Loucy (cell line): ENCODE data around the gene RFX1.

Source experiments
- CTCF ChIP-seq: fragments of 200-600 bp; sonication (generic); conservative IDR thresholded peaks from 2 replicates; pipeline ENCODE4 v1.5.1; 2014; ENCODE audit warnings: mild to moderate bottlenecking, antibody characterized with exemption, low read length
- EZH2phosphoT487 ChIP-seq: fragments of 200-600 bp; IDR thresholded peaks from 2 replicates; pipeline ENCODE4 v1.6.1; 2018; ENCODE audit warnings: antibody characterized with exemption, mild to moderate bottlenecking, moderate library complexity, borderline replicate concordance

DNA sequence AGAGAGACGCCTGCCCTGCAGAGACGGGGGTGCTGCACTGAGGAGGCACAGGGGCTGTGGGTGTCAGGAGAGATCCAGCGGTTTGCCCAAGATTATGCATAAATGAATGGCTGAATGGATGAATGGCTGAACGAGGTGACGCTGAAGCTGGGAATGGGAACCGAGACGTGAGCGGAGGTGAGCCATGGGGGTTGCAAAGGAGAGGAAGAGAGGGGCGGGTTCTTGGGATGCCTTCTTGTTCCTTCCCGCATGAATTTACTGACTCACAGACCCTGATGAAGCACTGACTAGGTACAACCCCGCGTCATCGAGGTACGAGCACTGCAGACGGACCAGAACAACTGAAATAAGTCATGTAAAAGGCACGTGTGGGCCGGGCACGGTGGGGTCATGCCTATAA lies 37.1 kb downstream of the RFX1 start:
- no peak for TF ChIP-seq CTCF
- TF ChIP-seq EZH2phosphoT487 = no peak
